Activated naive CD8-positive, alpha-beta T cell treated with anti-CD3 and anti-CD28 coated beads for 36 hours (primary cell): ENCODE measurements around the gene SYT8. TPM values are rescaled to one million over a fixed set of nuclear protein-coding genes. Genes with fewer than 3 reads are reported as not detected.
"Not testable (repeated sequence)": the region's sequence is repeated elsewhere in the genome, so short reads cannot be mapped to it uniquely, and the experiment has no call there.

Source experiments
- DNase-seq: peaks from one replicate; pipeline ENCODE4 v3.0.0; 2021
- H3K27ac Mint-ChIP-seq: one replicate; pipeline ENCODE4 v1.8.0; 2022; ENCODE audit warnings: mild to moderate bottlenecking, moderate library complexity, mixed read lengths
- H3K27me3 Mint-ChIP-seq: one replicate; pipeline ENCODE4 v1.8.0; 2022; ENCODE audit warnings: mild to moderate bottlenecking, mixed read lengths
- H3K36me3 Mint-ChIP-seq: one replicate; pipeline ENCODE4 v1.8.0; 2021; ENCODE audit warnings: mild to moderate bottlenecking, mixed read lengths
- H3K4me1 Mint-ChIP-seq: one replicate; pipeline ENCODE4 v1.8.0; 2021; ENCODE audit warnings: mixed read lengths
- H3K4me3 Mint-ChIP-seq: one replicate; pipeline ENCODE4 v1.8.0; 2022; ENCODE audit warnings: mild to moderate bottlenecking, moderate library complexity, mixed read lengths
- H3K9me3 Mint-ChIP-seq: one replicate; pipeline ENCODE4 v1.8.0; 2022; ENCODE audit warnings: mixed read lengths
- total RNA-seq, 2 experiments: library from RNA; stranded (reverse); gene quantifications; one replicate each; pipeline ENCODE4 v1.2.3, GENCODE V29; 2021

Gene SYT8
- total RNA-seq, 2 experiments from 2014 or later, result not detected

DNA sequence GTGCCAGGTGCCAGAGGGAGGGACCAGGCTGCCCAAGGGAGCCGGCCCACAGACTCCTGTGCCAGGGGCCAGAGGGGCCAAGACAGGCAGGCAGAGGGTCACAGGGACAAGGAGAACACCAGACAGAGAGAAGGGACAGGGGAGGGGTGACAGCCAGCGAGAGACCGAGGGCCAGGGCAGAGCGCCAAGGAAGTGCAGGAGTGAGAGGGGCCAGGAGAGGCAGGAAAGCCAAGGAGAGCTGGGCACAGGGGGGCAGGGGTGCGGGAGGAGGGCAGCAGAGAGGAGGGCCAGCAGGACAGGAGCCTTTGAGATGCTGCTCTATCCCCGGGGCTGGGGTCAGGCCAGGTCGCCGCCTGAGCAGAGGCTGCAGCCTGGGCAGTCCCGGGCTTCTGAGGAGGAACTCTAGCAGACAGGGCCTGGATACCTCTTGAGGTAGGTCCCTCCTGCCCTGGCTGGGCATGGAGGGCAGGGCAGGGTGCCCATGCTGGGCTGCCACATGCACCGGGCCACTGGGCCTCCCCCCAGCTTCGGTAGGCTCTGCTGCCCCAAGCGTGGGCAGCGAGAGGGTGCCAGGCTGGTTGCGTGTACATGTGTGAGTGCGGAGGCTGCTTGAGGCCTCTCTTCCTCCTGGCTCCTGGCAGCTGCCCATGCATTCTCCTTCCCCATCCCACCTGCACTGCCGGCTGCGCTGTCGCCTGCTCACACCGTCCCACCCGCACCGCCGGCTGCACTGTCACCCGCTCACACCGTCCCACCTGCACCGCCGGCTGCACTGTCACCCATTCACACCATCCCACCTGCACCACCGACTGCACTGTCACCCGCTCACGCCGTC lies 30.3 kb downstream of the SYT8 start:
- no peak for DNase-seq
- H3K4me3 Mint-ChIP-seq, result no peak overlapping the region
- no peak overlapping the region for H3K27ac Mint-ChIP-seq
- H3K36me3 Mint-ChIP-seq, result peaks cover 2% of the 10 kb centered on the region
- no peaks in the 10 kb centered on the region for H3K9me3 Mint-ChIP-seq
- no peaks in the 10 kb centered on the region for H3K27me3 Mint-ChIP-seq
- peaks cover 21% of the 10 kb centered on the region for H3K4me1 Mint-ChIP-seq

DNA sequence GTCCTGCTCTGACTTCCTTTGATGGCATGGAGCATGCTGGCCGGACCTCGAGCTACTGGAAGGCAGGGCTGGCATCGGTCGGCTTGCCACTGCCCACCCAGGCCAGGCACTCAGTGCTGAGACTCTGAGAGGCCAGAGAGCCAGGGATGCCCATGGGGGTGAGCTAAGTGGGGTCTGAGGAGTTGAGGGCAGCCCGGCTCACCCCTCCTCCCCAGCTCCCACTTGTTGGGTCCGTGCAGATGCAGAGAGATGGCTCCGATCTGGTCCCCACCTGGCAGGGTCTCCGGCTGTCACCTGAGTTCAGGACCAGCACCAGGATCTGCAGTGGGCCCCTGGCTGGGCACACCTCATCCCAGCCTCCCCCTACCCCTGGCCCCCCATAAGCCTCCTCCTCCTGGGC lies 31.4 kb downstream of the SYT8 start:
- no peak overlapping the region for H3K27ac Mint-ChIP-seq

DNA sequence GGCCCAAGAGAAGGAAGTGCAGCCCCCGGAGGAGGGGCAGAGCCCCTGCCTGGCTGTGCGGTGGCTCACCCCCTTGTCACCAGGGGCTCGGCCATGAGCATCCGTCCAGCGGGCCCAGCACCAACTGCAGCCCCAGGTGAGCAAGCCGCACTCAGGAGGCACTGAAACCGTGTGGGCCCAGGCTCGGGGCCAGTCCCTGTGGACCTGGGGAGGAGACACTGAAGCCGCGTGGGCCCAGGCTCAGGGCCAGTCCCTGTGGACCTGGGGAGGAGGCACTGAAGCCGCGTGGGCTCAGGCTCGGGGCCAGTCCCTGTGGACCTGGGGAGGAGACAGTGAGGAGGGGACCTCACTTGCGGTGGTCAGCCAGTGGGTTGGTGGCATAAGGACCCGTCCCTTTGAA lies 32.0 kb downstream of the SYT8 start:
- no peaks in the 10 kb centered on the region for H3K9me3 Mint-ChIP-seq
- no peak for DNase-seq
- H3K27me3 Mint-ChIP-seq, result no peaks in the 10 kb centered on the region
- H3K4me3 Mint-ChIP-seq, result no peak overlapping the region
- H3K4me1 Mint-ChIP-seq, result peaks cover 35% of the 10 kb centered on the region
- peaks cover 2% of the 10 kb centered on the region for H3K36me3 Mint-ChIP-seq
- H3K27ac Mint-ChIP-seq, result no peak overlapping the region

More for the DNA sequence above, 31.4 kb downstream of the SYT8 start:
- DNase-seq, result no peak
- Mint-ChIP-seq H3K9me3 (no peaks in the 10 kb centered on the region), H3K36me3 (peaks cover 2% of the 10 kb centered on the region), H3K27me3 (no peaks in the 10 kb centered on the region), H3K4me1 (peaks cover 32% of the 10 kb centered on the region), H3K4me3 (no peak overlapping the region)

DNA sequence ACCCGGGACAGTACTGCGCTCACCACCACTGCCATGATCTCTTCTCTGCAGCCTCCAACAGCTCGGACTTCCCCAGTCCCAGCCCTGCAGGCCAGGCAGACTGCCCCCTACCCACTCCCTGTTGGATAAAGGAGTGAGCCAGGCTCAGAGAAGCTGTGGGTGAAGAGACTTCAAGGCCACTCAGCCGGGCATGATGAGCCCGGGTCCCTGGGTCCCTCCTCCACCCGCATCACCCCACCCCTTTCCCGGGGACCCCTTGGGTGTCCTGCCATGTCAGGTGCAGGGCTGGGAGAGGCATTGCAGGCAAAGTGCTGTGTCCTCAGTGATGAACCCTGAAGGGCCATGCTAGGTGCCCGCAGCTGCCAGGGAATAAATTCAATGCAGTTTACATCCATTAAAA lies 32.6 kb downstream of the SYT8 start:
- Mint-ChIP-seq H3K27ac (no peak overlapping the region), H3K9me3 (no peaks in the 10 kb centered on the region), H3K27me3 (no peaks in the 10 kb centered on the region), H3K4me3 (no peak overlapping the region), H3K36me3 (peaks cover 2% of the 10 kb centered on the region), H3K4me1 (peaks cover 38% of the 10 kb centered on the region)
- no peak for DNase-seq

DNA sequence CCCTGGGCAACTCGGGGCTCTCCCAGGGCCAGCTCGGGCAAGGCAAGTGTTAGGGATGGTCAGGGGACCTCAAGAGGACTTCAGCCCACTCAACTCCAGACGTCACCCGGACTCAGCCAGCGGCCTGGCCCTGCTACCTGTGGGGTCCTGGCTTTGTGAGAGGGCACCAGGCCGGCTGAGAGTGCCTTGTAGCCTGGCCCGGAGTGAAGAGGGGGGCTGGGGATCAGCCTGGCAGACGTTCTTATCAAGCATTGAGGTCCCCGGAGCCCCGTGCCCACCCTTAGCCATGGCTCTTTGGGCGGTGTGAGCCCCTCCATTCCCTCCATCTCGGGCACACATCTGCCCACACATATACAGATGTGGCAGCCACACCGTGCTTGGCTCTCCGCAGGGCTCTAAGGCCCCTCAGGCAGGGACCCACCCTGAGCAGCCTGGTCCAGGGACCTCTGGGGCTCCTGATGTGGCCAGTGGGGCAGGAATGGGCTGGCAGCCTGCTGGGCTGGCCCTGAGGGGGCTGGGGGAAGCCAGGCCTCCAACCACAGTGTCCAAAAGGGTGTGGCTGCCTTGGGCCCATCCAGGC lies 33.4 kb downstream of the SYT8 start:
- no peak overlapping the region for H3K27ac Mint-ChIP-seq
- H3K27me3 Mint-ChIP-seq, result no peaks in the 10 kb centered on the region
- peaks cover 2% of the 10 kb centered on the region for H3K36me3 Mint-ChIP-seq
- H3K4me3 Mint-ChIP-seq, result no peak overlapping the region
- H3K9me3 Mint-ChIP-seq, result no peaks in the 10 kb centered on the region
- DNase-seq, result no peak
- peaks cover 43% of the 10 kb centered on the region for H3K4me1 Mint-ChIP-seq

DNA sequence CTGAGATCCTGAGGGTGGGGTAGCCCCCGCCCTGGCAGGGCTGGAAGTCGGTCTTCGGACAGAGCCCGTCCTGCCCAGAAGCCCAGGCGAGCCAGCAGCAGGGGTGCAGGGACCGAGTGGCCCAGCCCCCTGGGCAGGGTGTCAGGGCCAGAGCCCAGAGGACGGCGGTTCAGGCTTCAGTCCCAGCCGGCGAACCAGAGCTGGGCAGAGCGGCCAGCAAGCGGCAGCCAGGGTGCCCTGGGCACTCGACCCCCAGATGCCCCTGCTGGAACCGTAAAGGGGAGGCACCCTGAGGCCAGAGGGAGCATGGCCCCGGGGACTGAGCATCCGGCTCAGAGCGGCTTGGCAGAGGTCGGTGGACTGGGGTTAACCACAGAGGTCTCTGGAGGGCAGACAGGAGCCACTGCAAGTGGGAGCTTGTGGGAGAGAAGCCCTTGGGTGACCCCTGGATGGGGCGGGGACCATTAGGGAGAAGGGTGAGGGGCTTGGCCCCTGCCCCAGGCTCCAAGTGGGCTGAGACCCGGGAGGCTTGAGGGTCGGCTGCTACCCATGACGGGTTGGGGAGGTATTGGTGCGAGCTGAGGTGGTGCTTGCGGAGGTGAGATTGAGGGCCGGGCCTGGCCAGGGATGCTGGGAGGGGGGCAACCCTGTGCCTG lies 34.0 kb downstream of the SYT8 start:
- no peak overlapping the region for H3K4me3 Mint-ChIP-seq
- H3K4me1 Mint-ChIP-seq, result peaks cover 43% of the 10 kb centered on the region
- H3K27me3 Mint-ChIP-seq, result no peaks in the 10 kb centered on the region
- H3K27ac Mint-ChIP-seq, result no peak overlapping the region
- H3K9me3 Mint-ChIP-seq, result no peaks in the 10 kb centered on the region
- no peak for DNase-seq
- H3K36me3 Mint-ChIP-seq, result peaks cover 2% of the 10 kb centered on the region

DNA sequence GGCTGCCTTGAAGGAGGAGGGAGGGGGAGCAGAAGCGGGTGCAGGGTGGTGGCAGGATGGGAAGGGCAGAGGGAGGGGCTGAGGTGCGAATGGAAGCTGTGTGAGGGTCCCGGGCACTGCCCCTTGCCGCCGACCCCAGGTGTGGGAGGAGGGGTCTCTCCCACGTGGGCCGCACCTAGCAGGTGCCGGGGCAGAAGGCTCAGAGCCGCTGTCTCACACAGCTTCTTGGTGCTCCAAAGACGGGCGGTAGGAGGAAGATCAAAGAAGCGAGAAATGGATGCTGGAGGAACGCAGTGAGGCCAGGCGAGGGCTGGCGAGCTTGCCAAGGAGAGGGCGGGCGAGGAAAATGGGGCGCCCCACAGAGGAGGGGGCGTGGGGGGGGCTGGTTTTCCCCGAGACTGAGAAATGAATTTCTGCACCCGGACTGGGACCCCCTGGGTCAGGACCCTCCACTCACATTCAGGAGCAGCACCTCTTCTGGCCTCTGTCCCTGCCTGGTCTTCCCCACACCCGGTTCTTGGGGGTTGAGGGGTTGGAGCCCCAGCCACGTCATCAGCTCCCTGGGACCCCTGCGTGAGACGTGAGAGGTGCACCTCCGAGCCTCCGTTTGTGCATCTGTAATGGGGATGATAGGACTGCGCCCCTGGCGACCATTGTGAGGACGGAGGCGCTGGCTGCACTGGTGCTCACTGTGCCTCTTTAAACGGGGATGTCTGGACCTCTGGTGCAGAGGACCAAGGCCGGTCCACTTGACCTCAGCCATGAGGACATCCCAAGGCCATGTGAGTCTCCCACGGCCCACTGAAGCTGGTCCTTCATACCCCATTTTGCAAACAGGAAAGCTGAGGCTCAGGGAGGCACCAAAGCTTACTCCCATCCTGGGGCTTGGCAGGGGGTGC lies 34.9 kb downstream of the SYT8 start:
- Mint-ChIP-seq H3K4me3 (no peak overlapping the region), H3K36me3 (peaks cover 2% of the 10 kb centered on the region), H3K4me1 (peaks cover 43% of the 10 kb centered on the region), H3K27ac (no peak overlapping the region), H3K9me3 (no peaks in the 10 kb centered on the region), H3K27me3 (no peaks in the 10 kb centered on the region)
- DNase-seq, result no peak

DNA sequence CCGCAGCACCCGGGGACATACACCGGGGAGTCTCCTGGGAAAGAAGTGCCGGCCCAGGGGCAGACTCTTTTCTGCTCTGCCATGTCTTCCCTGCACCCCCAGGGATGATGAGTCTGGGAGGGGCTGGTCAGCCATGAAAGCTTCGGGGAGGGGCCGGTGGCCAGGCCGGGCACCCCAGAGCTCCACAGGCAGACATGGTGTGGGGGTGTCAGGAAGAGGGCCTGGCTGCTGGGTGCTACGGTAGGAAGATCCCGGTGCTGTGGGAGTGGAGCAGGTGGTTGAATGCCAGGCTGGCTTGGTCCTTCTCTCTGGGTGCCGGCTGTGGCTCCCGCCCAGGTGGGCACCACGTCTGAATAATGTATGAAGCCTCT lies 35.5 kb downstream of the SYT8 start:
- H3K9me3 Mint-ChIP-seq, result no peaks in the 10 kb centered on the region
- H3K36me3 Mint-ChIP-seq, result peaks cover 2% of the 10 kb centered on the region
- no peak for DNase-seq
- H3K27ac Mint-ChIP-seq, result no peak overlapping the region
- peak overlapping the region; percentile 63 for H3K4me3 Mint-ChIP-seq
- peaks cover 41% of the 10 kb centered on the region for H3K4me1 Mint-ChIP-seq
- H3K27me3 Mint-ChIP-seq, result no peaks in the 10 kb centered on the region

DNA sequence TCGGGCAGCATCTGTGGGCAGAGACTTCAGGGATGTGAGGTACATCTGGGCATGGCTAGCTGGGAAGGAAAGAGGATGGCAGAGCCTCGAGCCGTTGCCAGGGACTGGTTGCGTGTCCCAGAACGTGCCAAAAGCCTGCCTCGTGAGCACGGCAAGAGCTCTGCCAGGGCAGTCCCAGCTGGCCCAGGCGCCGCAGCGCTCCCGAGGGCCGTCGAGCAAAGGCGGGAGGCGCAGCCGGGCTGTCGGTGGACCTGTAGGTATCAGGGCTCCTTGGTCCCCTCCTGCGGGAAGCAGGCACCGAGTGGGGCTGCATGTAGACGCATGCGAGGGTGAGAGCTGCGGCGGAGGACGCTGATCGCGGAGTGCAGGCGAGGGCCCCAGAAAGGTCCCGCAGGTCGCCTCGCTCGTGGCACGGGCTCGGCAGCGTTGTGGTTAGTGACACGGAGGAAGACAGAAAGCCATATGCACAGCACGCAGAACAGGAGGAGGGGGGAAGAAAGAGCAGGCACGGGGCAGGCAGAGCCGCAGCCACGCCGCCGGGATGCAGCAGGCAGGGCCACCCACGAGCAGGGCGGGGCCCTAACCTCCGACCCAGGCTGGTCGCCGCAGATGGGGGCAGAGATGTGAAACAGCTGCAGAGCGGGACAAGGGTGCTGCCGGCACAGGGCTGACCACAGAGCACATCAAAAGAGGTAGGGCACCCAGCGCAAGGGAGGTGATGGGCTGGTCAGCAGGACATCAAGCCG lies 36.1 kb downstream of the SYT8 start:
- H3K9me3 Mint-ChIP-seq, result no peaks in the 10 kb centered on the region
- no peaks in the 10 kb centered on the region for H3K27me3 Mint-ChIP-seq
- H3K4me1 Mint-ChIP-seq, result peaks cover 40% of the 10 kb centered on the region
- DNase-seq, result peak; percentile 53
- no peaks in the 10 kb centered on the region for H3K36me3 Mint-ChIP-seq
- peak overlapping the region; percentile 63 for H3K4me3 Mint-ChIP-seq
- peak overlapping the region; percentile 47 for H3K27ac Mint-ChIP-seq

DNA sequence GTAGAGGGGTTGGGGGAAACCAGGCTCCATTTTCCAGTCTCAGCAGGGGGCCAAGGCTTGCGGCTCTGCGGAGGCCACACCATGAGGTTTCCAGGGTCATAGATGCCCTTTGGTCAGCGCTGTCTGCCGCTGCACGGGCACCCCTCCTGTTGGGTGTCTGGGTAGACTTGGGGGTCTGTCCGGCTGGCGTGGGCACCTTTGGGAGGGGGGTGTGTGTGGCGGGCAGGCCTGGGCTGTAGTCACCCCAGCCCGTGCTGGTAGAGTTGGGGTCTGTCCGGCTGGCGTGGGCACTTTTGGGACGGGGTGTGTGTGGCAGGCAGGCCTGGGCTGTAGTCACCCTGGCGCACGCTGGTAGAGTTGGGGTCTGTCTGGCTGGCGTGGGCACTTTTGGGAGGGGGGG lies 36.7 kb downstream of the SYT8 start:
- Mint-ChIP-seq H3K9me3 (no peaks in the 10 kb centered on the region), H3K4me3 (no peak overlapping the region), H3K27ac (no peak overlapping the region), H3K27me3 (no peaks in the 10 kb centered on the region), H3K4me1 (peaks cover 40% of the 10 kb centered on the region), H3K36me3 (no peaks in the 10 kb centered on the region)
- DNase-seq, result no peak

DNA sequence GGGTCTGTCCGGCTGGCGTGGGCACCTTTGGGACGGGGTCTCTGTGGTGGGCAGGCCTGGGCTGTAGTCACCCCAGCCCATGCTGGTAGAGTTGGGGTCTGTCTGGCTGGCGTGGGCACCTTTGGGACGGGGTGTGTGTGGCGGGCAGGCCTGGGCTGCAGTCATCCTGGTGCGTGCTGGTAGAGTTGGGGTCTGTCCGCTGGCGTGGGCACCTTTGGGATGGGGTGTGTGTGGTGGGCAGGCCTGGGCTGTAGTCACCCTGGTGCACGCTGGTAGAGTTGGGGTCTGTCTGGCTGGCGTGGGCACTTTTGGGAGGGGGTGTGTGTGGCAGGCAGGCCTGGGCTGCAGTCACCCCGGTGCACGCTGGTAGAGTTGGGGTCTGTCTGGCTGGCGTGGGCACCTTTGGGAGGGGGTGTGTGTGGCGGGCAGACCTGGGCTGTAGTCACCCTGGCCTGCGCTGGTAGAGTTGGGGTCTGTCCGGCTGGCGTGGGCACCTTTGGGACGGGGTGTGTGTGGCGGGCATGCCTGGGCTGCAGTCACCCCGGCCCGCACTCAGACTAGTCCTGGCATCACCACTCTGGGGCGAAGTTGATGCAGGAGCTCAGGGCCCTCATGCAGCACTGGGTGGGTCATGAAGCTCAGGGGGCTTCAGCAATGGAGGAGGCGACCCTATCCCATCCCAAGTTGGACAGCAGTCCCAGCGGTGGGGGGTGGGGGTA lies 37.6 kb downstream of the SYT8 start:
- no peaks in the 10 kb centered on the region for H3K36me3 Mint-ChIP-seq
- peaks cover 36% of the 10 kb centered on the region for H3K4me1 Mint-ChIP-seq
- H3K9me3 Mint-ChIP-seq, result no peaks in the 10 kb centered on the region
- peak overlapping the region; percentile 60 for H3K27ac Mint-ChIP-seq
- no peak for DNase-seq
- no peak overlapping the region for H3K4me3 Mint-ChIP-seq
- H3K27me3 Mint-ChIP-seq, result no peaks in the 10 kb centered on the region

DNA sequence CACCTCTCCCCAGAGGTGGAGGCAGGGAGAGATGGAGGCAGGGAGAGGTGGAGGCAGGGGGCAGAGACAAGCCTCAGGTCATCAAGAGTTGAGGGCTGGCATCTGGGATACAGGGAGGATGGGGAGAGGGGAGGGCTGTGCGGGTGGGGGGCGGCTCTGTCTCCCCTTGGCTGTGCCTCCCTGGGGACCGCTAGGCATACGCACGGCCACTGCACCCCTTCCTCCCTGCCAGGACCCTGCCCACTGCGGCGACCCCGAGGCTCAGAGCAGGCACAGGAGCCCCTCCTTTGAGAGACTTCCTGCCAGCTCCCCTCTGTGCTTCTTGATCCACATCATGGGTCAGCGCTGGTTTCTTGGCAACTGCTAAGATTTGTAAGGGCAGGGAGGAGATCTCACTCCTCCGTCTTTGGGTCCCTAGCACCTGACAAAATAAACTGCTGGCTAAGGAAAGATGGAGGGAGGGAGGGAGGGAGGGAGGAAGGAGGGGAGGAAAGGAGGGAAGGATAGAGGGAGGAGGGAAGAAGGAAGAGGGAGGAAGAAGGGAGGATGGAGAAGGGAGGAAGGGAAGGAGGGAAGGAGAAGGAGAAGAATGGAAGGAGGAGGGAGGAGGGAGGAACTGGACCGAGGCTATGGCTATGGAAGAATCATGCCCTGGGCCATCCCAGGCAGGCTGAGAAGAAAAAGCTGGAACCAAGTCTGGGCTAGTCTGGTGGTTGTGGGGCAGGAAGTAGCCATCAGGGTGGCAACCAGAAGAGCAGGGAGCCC lies 38.4 kb downstream of the SYT8 start:
- Mint-ChIP-seq H3K9me3 (no peaks in the 10 kb centered on the region), H3K36me3 (no peaks in the 10 kb centered on the region), H3K4me1 (peaks cover 33% of the 10 kb centered on the region), H3K27me3 (no peaks in the 10 kb centered on the region), H3K4me3 (no peak overlapping the region), H3K27ac (no peak overlapping the region)
- DNase-seq, result no peak

DNA sequence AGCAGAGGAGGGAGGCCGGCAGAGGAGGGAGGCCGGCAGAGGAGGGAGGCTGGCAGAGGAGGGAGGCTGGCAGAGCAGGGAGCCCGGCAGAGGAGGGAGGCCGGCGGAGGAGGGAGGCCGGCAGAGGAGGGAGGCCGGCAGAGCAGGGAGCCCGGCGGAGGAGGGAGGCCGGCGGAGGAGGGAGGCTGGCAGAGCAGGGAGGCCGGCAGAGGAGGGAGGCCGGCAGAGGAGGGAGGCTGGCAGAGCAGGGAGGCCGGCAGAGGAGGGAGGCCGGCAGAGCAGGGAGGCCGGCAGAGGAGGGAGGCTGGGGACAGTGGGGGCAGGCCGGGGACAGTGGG lies 39.0 kb downstream of the SYT8 start:
- not testable (repeated sequence) for H3K27ac Mint-ChIP-seq, H3K4me3 Mint-ChIP-seq, H3K9me3 Mint-ChIP-seq, DNase-seq, H3K36me3 Mint-ChIP-seq, H3K27me3 Mint-ChIP-seq
- peaks cover 32% of the 10 kb centered on the region for H3K4me1 Mint-ChIP-seq
